ENCODE measurements around the gene HES4.

GRCh38 chr1:1023700-1024099 is 23.8 kb upstream of the HES4 start:
- TF ChIP-seq, protein P1, sequence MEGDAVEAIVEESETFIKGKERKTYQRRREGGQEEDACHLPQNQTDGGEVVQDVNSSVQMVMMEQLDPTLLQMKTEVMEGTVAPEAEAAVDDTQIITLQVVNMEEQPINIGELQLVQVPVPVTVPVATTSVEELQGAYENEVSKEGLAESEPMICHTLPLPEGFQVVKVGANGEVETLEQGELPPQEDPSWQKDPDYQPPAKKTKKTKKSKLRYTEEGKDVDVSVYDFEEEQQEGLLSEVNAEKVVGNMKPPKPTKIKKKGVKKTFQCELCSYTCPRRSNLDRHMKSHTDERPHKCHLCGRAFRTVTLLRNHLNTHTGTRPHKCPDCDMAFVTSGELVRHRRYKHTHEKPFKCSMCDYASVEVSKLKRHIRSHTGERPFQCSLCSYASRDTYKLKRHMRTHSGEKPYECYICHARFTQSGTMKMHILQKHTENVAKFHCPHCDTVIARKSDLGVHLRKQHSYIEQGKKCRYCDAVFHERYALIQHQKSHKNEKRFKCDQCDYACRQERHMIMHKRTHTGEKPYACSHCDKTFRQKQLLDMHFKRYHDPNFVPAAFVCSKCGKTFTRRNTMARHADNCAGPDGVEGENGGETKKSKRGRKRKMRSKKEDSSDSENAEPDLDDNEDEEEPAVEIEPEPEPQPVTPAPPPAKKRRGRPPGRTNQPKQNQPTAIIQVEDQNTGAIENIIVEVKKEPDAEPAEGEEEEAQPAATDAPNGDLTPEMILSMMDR (IDR thresholded peaks at IDR 0.05), result no peak
- no peak for TF ChIP-seq POLR2A (IDR thresholded peaks at IDR 0.05)
